Activated T-cell treated with anti-CD3 and anti-CD28 coated beads, Interleukin-2, amount 50 U/mL, for 72 hours (primary cell): Measurements from ENCODE around the gene IL13. TPM values are rescaled to one million over a fixed set of nuclear protein-coding genes. Genes with fewer than 3 reads are reported as not detected.
"Not testable (repeated sequence)": the region's sequence is repeated elsewhere in the genome, so short reads cannot be mapped to it uniquely, and the experiment has no call there.

ENCODE experiments used
- ATAC-seq, 2 donors: fragments of 150-1000 bp; cut with Tn5 transposase; replicated peaks in 1 of 2; 2 replicates each; pipeline ENCODE4 v1.10.0; 2021; ENCODE audit warnings: moderate library complexity in 2 of 2, mild to moderate bottlenecking in 1 of 2
- DNase-seq, 2 donors: peaks; one replicate each; pipeline ENCODE4 v3.0.0; 2021 to 2022; ENCODE audit warnings: mixed read lengths in 1 of 2
- H3K27ac Mint-ChIP-seq: one replicate; pipeline ENCODE4 v1.8.0; 2022; ENCODE audit warnings: mild to moderate bottlenecking, moderate library complexity, mixed read lengths
- H3K27me3 Mint-ChIP-seq: one replicate; pipeline ENCODE4 v1.8.0; 2022; ENCODE audit warnings: low read depth, mixed read lengths
- H3K36me3 Mint-ChIP-seq, 2 donors: one replicate each; pipeline ENCODE4 v1.8.0; 2022; ENCODE audit warnings: mixed read lengths in 2 of 2, mild to moderate bottlenecking in 1 of 2; ENCODE audit not compliant: insufficient read depth in 2 of 2
- H3K4me1 Mint-ChIP-seq: one replicate; pipeline ENCODE4 v1.8.0; 2022; ENCODE audit warnings: low read depth, mixed read lengths
- H3K4me3 Mint-ChIP-seq, 2 donors: one replicate each; pipeline ENCODE4 v1.8.0; 2022; ENCODE audit warnings: mild to moderate bottlenecking in 2 of 2, mixed read lengths in 2 of 2, moderate library complexity in 2 of 2
- H3K9me3 Mint-ChIP-seq, 2 donors: one replicate each; pipeline ENCODE4 v1.8.0; 2022; ENCODE audit warnings: mixed read lengths in 2 of 2
- total RNA-seq, 2 donors: library from RNA; stranded (reverse); gene quantifications; one replicate each; pipeline ENCODE4 v1.2.3, GENCODE V29; 2022

The IL13 gene
- total RNA-seq, 2 donors from 2014 or later, result 8.0 to 16.3 TPM

GRCh38 chr5:132691755-132692631 is 34.0 kb downstream of the IL13 start:
- H3K27me3 Mint-ChIP-seq, ATAC-seq, H3K36me3 Mint-ChIP-seq, DNase-seq, H3K4me3 Mint-ChIP-seq, H3K9me3 Mint-ChIP-seq: not testable (repeated sequence)
- Mint-ChIP-seq H3K27ac (peak overlapping the region; percentile 77), H3K4me1 (peaks cover 29% of the 10 kb centered on the region)

- H3K27me3 Mint-ChIP-seq, result no peaks in the 10 kb centered on the region
- H3K36me3 Mint-ChIP-seq, result peaks cover 0 to 5% of the 10 kb centered on the region in 2 donors
- H3K9me3 Mint-ChIP-seq, result no peaks in the 10 kb centered on the region
- H3K4me3 Mint-ChIP-seq, result no peak overlapping the region
- H3K27ac Mint-ChIP-seq, result peak overlapping the region; percentile 77
- peaks cover 29% of the 10 kb centered on the region for H3K4me1 Mint-ChIP-seq
- no peak for ATAC-seq
- DNase-seq, result no peak
Observed at GRCh38 chr5:132692632-132692967, 34.6 kb downstream of the IL13 start.

- H3K9me3 Mint-ChIP-seq, result no peaks in the 10 kb centered on the region
- H3K4me3 Mint-ChIP-seq, result no peak overlapping the region
- H3K36me3 Mint-ChIP-seq, result peaks cover 0 to 20% of the 10 kb centered on the region in 2 donors
- H3K4me1 Mint-ChIP-seq, result peaks cover 8% of the 10 kb centered on the region
- ATAC-seq (no peak), DNase-seq (no peak)
- no peak overlapping the region for H3K27ac Mint-ChIP-seq
- H3K27me3 Mint-ChIP-seq, result no peaks in the 10 kb centered on the region
Observed at GRCh38 chr5:132695956-132696355, 38.0 kb downstream of the IL13 start.

- no peak for ATAC-seq
- no peaks in the 10 kb centered on the region for H3K9me3 Mint-ChIP-seq
- peaks cover 5 to 18% of the 10 kb centered on the region in 2 donors for H3K36me3 Mint-ChIP-seq
- H3K27ac Mint-ChIP-seq, result no peak overlapping the region
- H3K4me3 Mint-ChIP-seq, result no peak overlapping the region
- DNase-seq, result no peak
- no peaks in the 10 kb centered on the region for H3K4me1 Mint-ChIP-seq
- H3K27me3 Mint-ChIP-seq, result no peaks in the 10 kb centered on the region
Observed at GRCh38 chr5:132704875-132705274, 46.9 kb downstream of the IL13 start.

GRCh38 chr5:132708645-132709044 is 50.7 kb downstream of the IL13 start:
- DNase-seq, result no peak

More at GRCh38 chr5:132708645-132709044, 50.7 kb downstream of the IL13 start:
- Mint-ChIP-seq H3K27me3 (no peaks in the 10 kb centered on the region), H3K36me3 (peaks cover 1 to 3% of the 10 kb centered on the region in 2 donors), H3K27ac (no peak overlapping the region), H3K9me3 (no peaks in the 10 kb centered on the region), H3K4me1 (no peaks in the 10 kb centered on the region), H3K4me3 (no peak overlapping the region)
- no peak for ATAC-seq

Other genes with a start within 250 kb of the IL13 start
- 100 to 1,000 TPM; 212 to 226 TPM for gene IRF1, start 167.4 kb upstream of the IL13 start, total RNA-seq
- 1 to 10 TPM; 1.3 to 2.1 TPM for gene IL5, start 114.7 kb upstream of the IL13 start, total RNA-seq
- 10 to 100 TPM; 42.1 to 46.1 TPM for gene RAD50, start 101.2 kb upstream of the IL13 start, total RNA-seq
- 1 to 10 TPM; 1.2 to 1.5 TPM for gene IL4, start 15.8 kb downstream of the IL13 start, total RNA-seq
- 10 to 100 TPM; 20.0 to 26.9 TPM for gene KIF3A, start 79.4 kb downstream of the IL13 start, total RNA-seq
- gene CCNI2, start 89.3 kb downstream of the IL13 start, total RNA-seq, result 1 to 10 TPM; 3.4 to 4.6 TPM
- 10 to 100 TPM; 24.7 to 26.4 TPM for gene SEPTIN8, start 119.1 kb downstream of the IL13 start, total RNA-seq
- gene SOWAHA, start 155.1 kb downstream of the IL13 start, total RNA-seq, result not detected
- gene SHROOM1, start 172.5 kb downstream of the IL13 start, total RNA-seq, result 1 to 10 TPM; 1.1 to 2.1 TPM
- gene GDF9, start 208.3 kb downstream of the IL13 start, total RNA-seq, result 1 to 10 TPM; 1.9 to 2.8 TPM
- 100 to 1,000 TPM; 189 TPM for gene UQCRQ, start 208.5 kb downstream of the IL13 start, total RNA-seq
- 1 to 10 TPM; 5.0 to 7.2 TPM for gene LEAP2, start 215.5 kb downstream of the IL13 start, total RNA-seq